ENCODE measurements around the gene BTBD1. TPM values are rescaled to one million over a fixed set of nuclear protein-coding genes. Genes with fewer than 3 reads are reported as not detected.

Gene BTBD1
- polyA plus RNA-seq (ENCODE audit: insufficient read depth in 1 of 5, insufficient read length in 5 of 5, low replicate concordance in 1 of 5) = 10 to 100 TPM; 56.9 to 77.3 (median 66.1) TPM
- long read RNA-seq, donor 1, transcript BTBD1-201 (8 exons, 3,297 nt) = major isoform, 29 of 54 reads
- long read RNA-seq, donor 1, partial matches to known transcripts = 24 of 54 reads
- long read RNA-seq, donor 1, other reads (novel, unspliced or antisense) = 0 of 54 reads
- long read RNA-seq, donor 2, transcript BTBD1-201 (8 exons, 3,297 nt) = major isoform, 16 of 16 reads
- long read RNA-seq, donor 2, partial matches to known transcripts = 0 of 16 reads
- long read RNA-seq, donor 2, other reads (novel, unspliced or antisense) = 0 of 16 reads
- long read RNA-seq, donor 3, transcript BTBD1-201 (8 exons, 3,297 nt) = major isoform, 11 of 62 reads
- long read RNA-seq, donor 3, partial matches to known transcripts = 50 of 62 reads
- long read RNA-seq, donor 3, other reads (novel, unspliced or antisense) = 0 of 62 reads
- long read RNA-seq, donor 4, transcript BTBD1-201 (8 exons, 3,297 nt) = major isoform, 16 of 28 reads
- long read RNA-seq, donor 4, partial matches to known transcripts = 12 of 28 reads
- long read RNA-seq, donor 4, other reads (novel, unspliced or antisense) = 0 of 28 reads
- long read RNA-seq, donor 5, transcript BTBD1-201 (8 exons, 3,297 nt) = major isoform, 25 of 56 reads
- long read RNA-seq, donor 5, partial matches to known transcripts = 31 of 56 reads
- long read RNA-seq, donor 5, other reads (novel, unspliced or antisense) = 0 of 56 reads
- long read RNA-seq, donor 6, transcript BTBD1-201 (8 exons, 3,297 nt) = major isoform, 24 of 44 reads
- long read RNA-seq, donor 6, partial matches to known transcripts = 13 of 44 reads
- long read RNA-seq, donor 6, other reads (novel, unspliced or antisense) = 7 of 44 reads
- long read RNA-seq, donor 7, transcript BTBD1-201 (8 exons, 3,297 nt) = major isoform, 20 of 31 reads
- long read RNA-seq, donor 7, partial matches to known transcripts = 11 of 31 reads
- long read RNA-seq, donor 7, other reads (novel, unspliced or antisense) = 0 of 31 reads
- long read RNA-seq, donor 8, transcript BTBD1-201 (8 exons, 3,297 nt) = major isoform, 12 of 12 reads
- long read RNA-seq, donor 8, partial matches to known transcripts = 0 of 12 reads
- long read RNA-seq, donor 8, other reads (novel, unspliced or antisense) = 0 of 12 reads

GRCh38 chr15:83066734-83067637 is at the start of gene BTBD1:
TSS of gene BTBD1 (minus strand) at chr15:83067252. CDS start at chr15:83067151, 101 bp downstream.
- DNase-seq = peak; percentile 89 to 90

DNA sequence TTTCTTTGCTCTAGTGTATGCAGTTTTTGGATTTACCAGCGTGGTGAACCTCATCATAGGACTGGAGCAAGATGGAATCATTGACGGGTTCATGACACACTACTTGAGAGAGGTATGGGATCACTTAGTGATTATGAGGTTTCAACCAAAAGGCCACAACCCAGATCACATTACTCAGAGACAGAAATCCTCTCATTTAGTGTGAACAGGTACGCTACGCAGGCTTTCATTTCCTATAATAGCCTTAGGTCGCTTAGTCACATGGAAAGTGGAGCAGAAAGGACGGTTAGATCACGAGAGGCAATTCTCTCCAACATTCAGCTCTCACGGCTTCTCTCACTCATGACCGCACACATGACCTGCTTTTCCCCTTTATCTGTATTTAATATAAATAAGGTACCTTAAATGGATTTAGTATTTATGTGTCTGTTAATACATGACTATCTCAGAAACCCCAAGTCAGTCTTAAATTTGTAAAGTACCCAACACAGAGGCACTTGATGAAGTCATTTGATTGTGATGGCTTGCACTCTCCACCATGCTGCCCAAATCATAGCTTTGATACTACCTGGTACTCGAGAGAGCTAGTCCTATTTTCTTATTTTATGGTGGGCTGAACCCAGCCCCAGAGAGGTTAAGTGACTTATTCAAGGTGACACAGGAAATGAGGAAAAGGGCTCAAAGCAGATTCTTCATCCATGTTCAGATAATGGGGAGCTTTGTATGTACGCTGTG is 48.9 kb upstream of the BTBD1 start:
- DNase-seq = no peak

- DNase-seq = no peak
Observed at GRCh38 chr15:83115410-83115809, 48.4 kb upstream of the BTBD1 start.

DNA sequence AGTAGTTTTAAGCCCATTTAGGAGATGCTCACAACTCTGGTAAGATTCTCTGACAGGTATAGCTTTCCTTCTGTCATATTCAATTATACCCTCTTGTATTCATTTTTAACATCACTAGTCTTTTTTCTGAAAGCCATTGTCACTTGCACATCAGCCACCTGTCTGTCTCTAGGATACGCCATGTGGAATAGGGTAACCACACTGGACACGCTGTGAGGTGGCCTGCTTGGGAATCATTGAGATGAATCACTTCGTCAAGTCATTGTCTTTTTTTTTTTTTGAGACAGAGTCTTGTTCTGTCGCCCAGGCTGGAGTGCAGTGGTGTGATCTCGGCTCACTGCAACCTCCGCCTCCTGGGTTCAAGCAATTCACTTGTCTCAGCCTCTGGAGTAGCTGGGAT is 47.8 kb upstream of the BTBD1 start:
- no peak for DNase-seq

- no peak for DNase-seq
Observed at GRCh38 chr15:83113881-83114674, 47.0 kb upstream of the BTBD1 start.

DNA sequence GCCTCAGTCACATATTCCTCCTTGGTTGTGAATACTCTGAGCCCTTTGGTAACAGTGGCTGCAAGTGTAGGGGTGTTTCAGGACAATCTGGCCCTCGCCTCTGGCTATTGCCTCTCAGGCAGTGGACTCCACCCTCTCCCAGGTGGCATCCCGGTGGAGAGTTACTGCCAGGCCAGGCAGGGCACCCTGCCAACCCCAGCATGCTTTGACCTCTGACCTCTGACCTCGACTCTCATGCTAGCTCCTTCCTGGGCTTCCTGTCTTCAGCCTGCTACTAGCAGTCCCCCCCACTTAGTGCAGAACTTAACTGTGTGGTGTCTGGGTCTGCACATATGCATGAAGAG is 45.9 kb upstream of the BTBD1 start:
- no peak for DNase-seq

DNA sequence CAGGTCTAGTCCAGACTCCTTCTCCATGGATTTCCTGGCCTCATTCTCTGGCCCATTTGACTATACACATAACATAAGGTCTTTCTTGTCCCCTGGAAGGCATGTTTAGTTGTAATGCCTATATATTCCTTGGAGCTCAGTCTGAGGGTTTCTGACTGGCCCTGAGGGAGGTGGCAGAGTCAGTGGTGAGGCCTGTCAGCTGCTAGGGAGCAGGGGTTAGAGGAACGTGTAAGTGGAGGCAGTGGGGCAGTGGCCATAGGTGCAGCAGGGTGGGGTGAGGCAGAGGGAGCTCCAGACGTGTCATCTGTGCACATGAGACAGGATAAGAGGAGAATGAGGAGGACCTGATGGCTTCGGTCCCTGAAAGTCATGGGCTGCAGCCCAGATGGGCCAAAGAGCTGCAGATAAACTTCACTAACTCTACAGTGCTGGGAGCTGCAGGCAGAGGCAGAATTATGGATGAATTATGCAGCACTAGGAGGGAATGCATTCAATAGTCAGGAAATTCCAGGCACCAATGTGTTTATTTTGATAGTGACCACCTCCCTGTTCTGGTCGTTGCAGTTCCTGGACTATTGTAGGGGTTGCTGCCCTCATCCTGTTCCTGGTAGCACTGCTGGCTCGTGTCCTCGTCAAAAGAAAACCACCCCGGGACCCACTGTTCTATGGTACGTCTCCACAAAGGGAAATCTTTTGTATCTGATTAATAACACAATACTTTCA is 45.3 kb upstream of the BTBD1 start:
- DNase-seq = no peak

GRCh38 chr15:83111149-83111548 is 44.1 kb upstream of the BTBD1 start:
- DNase-seq = no peak

- DNase-seq = no peak
Observed at GRCh38 chr15:83110381-83110780, 43.3 kb upstream of the BTBD1 start.

DNA sequence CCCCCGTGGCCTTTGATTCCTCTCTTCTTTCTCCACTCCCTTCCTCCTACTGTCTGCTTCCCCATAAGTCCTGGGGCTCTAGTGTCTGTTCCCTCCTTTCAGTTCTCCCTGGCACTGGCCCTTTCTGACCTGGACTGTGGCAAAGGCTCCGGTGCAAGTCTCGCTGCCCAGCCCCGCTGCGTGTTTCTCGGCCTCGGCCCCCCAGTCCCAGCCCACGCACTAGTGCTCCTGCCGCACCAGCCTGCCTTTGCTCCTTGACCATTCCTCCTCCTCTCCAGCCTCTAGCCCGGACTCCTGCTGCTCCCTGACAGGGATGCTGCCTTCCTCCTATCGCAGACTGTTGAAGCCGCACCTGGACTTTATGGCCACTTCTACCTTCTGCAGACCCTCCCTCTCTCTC is 42.5 kb upstream of the BTBD1 start:
- DNase-seq = no peak

GRCh38 chr15:83108266-83109219 is 41.5 kb upstream of the BTBD1 start:
- no peak for DNase-seq

DNA sequence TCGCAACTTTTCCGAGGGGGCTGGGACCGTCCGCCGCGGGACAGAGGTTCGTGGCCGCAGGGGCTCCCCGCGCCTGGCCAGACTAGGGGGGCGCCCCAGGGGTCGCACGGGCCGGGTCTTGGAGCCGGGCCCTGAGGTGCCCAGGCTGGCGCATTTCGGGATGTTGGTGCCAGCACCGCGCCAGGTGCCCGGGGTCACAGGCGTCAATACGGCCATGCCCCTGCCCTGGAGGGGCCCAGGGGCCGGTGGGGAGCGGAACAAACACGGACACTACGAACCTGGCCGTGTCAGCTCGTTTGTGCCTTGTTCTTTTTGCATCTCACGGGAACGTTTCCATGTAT is 40.8 kb upstream of the BTBD1 start:
- no peak for DNase-seq

- no peak for DNase-seq
Observed at GRCh38 chr15:83106994-83107840, 40.2 kb upstream of the BTBD1 start, which contains the start of gene TM6SF1. TSS of gene TM6SF1 (plus strand) at chr15:83107645. CDS start at chr15:83107681, 36 bp downstream.

DNA sequence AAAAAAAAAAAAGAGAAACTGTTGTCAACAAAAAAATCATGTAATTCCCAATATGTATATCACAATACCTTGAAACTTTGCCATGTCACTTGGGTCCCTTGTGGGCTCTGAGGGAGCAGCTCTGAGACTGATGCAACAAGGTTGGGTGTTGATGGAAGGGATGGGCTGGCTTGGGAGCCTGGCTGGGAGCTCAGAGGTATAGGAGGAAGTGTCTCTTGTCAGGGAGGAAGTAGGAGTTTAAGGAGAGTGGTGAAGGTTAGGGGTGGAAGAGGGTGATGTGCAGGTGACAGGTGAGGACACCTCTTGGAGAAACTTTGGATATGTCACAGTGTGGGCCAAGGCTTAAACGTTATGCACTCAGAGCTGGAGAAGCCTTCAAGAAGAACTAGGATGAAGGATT is 38.4 kb upstream of the BTBD1 start:
- DNase-seq = no peak

GRCh38 chr15:83104141-83104540 is 37.1 kb upstream of the BTBD1 start:
- no peak for DNase-seq

GRCh38 chr15:83102346-83102745 is 35.3 kb upstream of the BTBD1 start:
- DNase-seq = no peak
